CD14-positive monocyte (primary cell): Measurements from ENCODE around the gene SPATA25. TPM values are rescaled to one million over a fixed set of nuclear protein-coding genes. Genes with fewer than 3 reads are reported as not detected.

Source experiments
- DNase-seq, 3 donors: peaks; one replicate each; pipeline ENCODE4 v3.0.0-alpha.2; 2011 to 2022
- H2AFZ ChIP-seq: 2 replicates; pipeline ENCODE4 v1.6.0; 2012; ENCODE audit warnings: mild to moderate bottlenecking, low read depth, low read length, inconsistent platforms; ENCODE audit not compliant: insufficient read depth, poor library complexity, severe bottlenecking
- H3K27ac ChIP-seq, 2 donors: 1 replicate in 1 of 2; 2 replicates in 1 of 2; pipeline ENCODE4 v1.5.1; 2012 to 2013; ENCODE audit warnings: low read length in 2 of 2, control low read depth in 1 of 2, inconsistent platforms in 1 of 2, low read depth in 1 of 2, mild to moderate bottlenecking in 1 of 2
- H3K27me3 ChIP-seq, 2 donors: one replicate each; pipeline versions ENCODE4 v1.6.0 to v1.6.1; 2011 to 2013; ENCODE audit warnings: low read length in 2 of 2; ENCODE audit not compliant: control insufficient read depth in 2 of 2, insufficient read depth in 2 of 2
- H3K36me3 ChIP-seq, 2 donors: replicated peaks in 1 of 2; 1 replicate in 1 of 2; 2 replicates in 1 of 2; pipeline versions ENCODE4 v1.5.1 to v1.6.1; 2012 to 2013; ENCODE audit warnings: low read length in 2 of 2, control low read depth in 1 of 2, inconsistent platforms in 1 of 2, mild to moderate bottlenecking in 1 of 2; ENCODE audit not compliant: insufficient read depth in 2 of 2, control insufficient read depth in 1 of 2
- H3K4me1 ChIP-seq, 2 donors: 1 replicate in 1 of 2; 2 replicates in 1 of 2; pipeline versions ENCODE4 v1.5.1 to v1.6.1; 2012 to 2013; ENCODE audit warnings: low read length in 2 of 2, control low read depth in 1 of 2, inconsistent platforms in 1 of 2, mild to moderate bottlenecking in 1 of 2, moderate library complexity in 1 of 2; ENCODE audit not compliant: insufficient read depth in 2 of 2, control insufficient read depth in 1 of 2
- H3K4me2 ChIP-seq: replicated peaks from 2 replicates; pipeline ENCODE3; 2012; ENCODE audit warnings: low read length, moderate library complexity, mild to moderate bottlenecking; ENCODE audit not compliant: poor library complexity, severe bottlenecking; ENCODE audit errors: extremely low read depth
- H3K4me3 ChIP-seq, 3 experiments: fragments of 200-600 bp in 1 of 3; sonication (generic) in 1 of 3; replicated peaks in 1 of 3; 1 replicate in 2 of 3; 2 replicates in 1 of 3; pipeline ENCODE4 v1.5.1; 2011 to 2013; ENCODE audit warnings: low read length in 3 of 3, mild to moderate bottlenecking in 3 of 3, control low read depth in 2 of 3, low read depth in 2 of 3, inconsistent platforms in 1 of 3, moderate library complexity in 1 of 3
- H3K79me2 ChIP-seq: 2 replicates; pipeline ENCODE4 v1.6.0; 2012; ENCODE audit warnings: mild to moderate bottlenecking, control low read depth, inconsistent platforms, low read length, moderate library complexity; ENCODE audit not compliant: insufficient read depth
- H3K9ac ChIP-seq: 2 replicates; pipeline ENCODE4 v1.6.0; 2017; ENCODE audit warnings: low read length, mild to moderate bottlenecking; ENCODE audit not compliant: insufficient read depth, poor library complexity, severe bottlenecking
- H3K9me3 ChIP-seq, 2 donors: replicated peaks in 1 of 2; 1 replicate in 1 of 2; 2 replicates in 1 of 2; pipeline versions ENCODE4 v1.5.1 to v1.6.1; 2012 to 2013; ENCODE audit warnings: low read length in 2 of 2, control low read depth in 1 of 2; ENCODE audit not compliant: control insufficient read depth in 1 of 2, insufficient read depth in 1 of 2
- H4K20me1 ChIP-seq: 2 replicates; pipeline ENCODE4 v1.6.0; 2012; ENCODE audit warnings: mild to moderate bottlenecking, low read length, control low read depth, moderate library complexity; ENCODE audit not compliant: insufficient read depth
- H3K27ac Mint-ChIP-seq, 7 donors: one replicate each; pipeline ENCODE4 v1.8.0; 2020; ENCODE audit warnings: mild to moderate bottlenecking in 7 of 7, mixed read lengths in 7 of 7, moderate library complexity in 6 of 7, inconsistent platforms in 2 of 7
- H3K27me3 Mint-ChIP-seq, 3 donors: one replicate each; pipeline ENCODE4 v1.8.0; 2021 to 2022; ENCODE audit warnings: low read depth in 3 of 3, mild to moderate bottlenecking in 3 of 3, mixed read lengths in 3 of 3, moderate library complexity in 3 of 3, inconsistent platforms in 1 of 3
- H3K36me3 Mint-ChIP-seq, 2 donors: one replicate each; pipeline ENCODE4 v1.8.0; 2020; ENCODE audit warnings: mixed read lengths in 2 of 2, inconsistent platforms in 1 of 2, mild to moderate bottlenecking in 1 of 2
- H3K4me1 Mint-ChIP-seq: one replicate; pipeline ENCODE4 v1.8.0; 2020; ENCODE audit warnings: mild to moderate bottlenecking, mixed read lengths
- H3K4me3 Mint-ChIP-seq, 2 donors: one replicate each; pipeline ENCODE4 v1.8.0; 2020; ENCODE audit warnings: mild to moderate bottlenecking in 2 of 2, mixed read lengths in 2 of 2, moderate library complexity in 1 of 2
- H3K9me3 Mint-ChIP-seq, 7 donors: one replicate each; pipeline ENCODE4 v1.8.0; 2020 to 2022; ENCODE audit warnings: mixed read lengths in 7 of 7, mild to moderate bottlenecking in 6 of 7, moderate library complexity in 6 of 7, inconsistent platforms in 2 of 7
- WGBS: methylation state at CpG from one replicate; pipeline ENCODE4 v1.1.5; 2013; ENCODE audit warnings: missing lambda C conversion rate; ENCODE audit not compliant: insufficient coverage; 5-methylcytosine and 5-hydroxymethylcytosine counted together
- intact Hi-C, 2 donors: fragments of 100-400 bp; cut with micrococcal nuclease; formaldehyde crosslinking; loops; one replicate each; pipeline versions ENCODE4 v1.15.0 to v1.15.1; 2023
- polyA plus RNA-seq, 3 donors: library from polyadenylated mRNA; depleted of rRNA in 1 of 3; unstranded in 2 of 3; stranded (reverse) in 1 of 3; fragments of 300-500 nt in 2 of 3; fragments of >200 nt in 1 of 3; fragmentation: Illumina TruSeq in 2 of 3; gene quantifications; 1 replicate in 2 of 3; 2 replicates in 1 of 3; pipeline ENCODE4 v1.2.3, GENCODE V29; 2012 to 2021
- TF ChIP-seq, protein P1 (sequence below): fragments of 200-600 bp; IDR thresholded peaks from one replicate; pipeline ENCODE4 v1.8.0; 2022; ENCODE audit warnings: antibody characterized with exemption, mild to moderate bottlenecking

The SPATA25 gene
- polyA plus RNA-seq, 3 donors = 0.76 TPM; not detected in 2

GRCh38 chr20:45890077-45890984 lies 2.9 kb upstream of the SPATA25 start:
- Histone ChIP-seq H3K4me3 (peak overlapping the region; percentile 62 to 95 (median 72)), H3K27ac (peak overlapping the region; percentile 59 to 87), H2AFZ (peak overlapping the region; percentile 92), H3K27me3 (no peaks in the 10 kb centered on the region), H3K36me3 (peaks cover 27 to 41% of the 10 kb centered on the region in 2 donors), H4K20me1 (peaks cover 28% of the 10 kb centered on the region), H3K4me1 (peaks cover 37 to 49% of the 10 kb centered on the region in 2 donors), H3K79me2 (peaks cover 46% of the 10 kb centered on the region), H3K9ac (peak overlapping the region; percentile 78), H3K9me3 (no peaks in the 10 kb centered on the region), H3K4me2 (peak overlapping the region; percentile 99)
- Mint-ChIP-seq H3K4me3 (peak overlapping the region; percentile 91 to 93), H3K36me3 (peaks cover 34 to 44% of the 10 kb centered on the region in 2 donors), H3K4me1 (peaks cover 35% of the 10 kb centered on the region), H3K9me3 (peaks cover 0 to 2% (median 0%) of the 10 kb centered on the region in 7 donors), H3K27ac (peak overlapping the region in 6 of 7 donors; percentile 46 to 96 (median 87)), H3K27me3 (no peaks in the 10 kb centered on the region)
- intact Hi-C loops = loop anchor here (2.0 to 5.0 kb wide), 2 partner anchors 33 to 44 kb away; partner anchors contain the start of genes ACOT8 (in 1 of the 2), PCIF1 (in 1 of the 2) and ZSWIM3 (in 1 of the 2)
- peak; percentile 69 to 82 (median 79) for DNase-seq
- TF ChIP-seq, protein P1, sequence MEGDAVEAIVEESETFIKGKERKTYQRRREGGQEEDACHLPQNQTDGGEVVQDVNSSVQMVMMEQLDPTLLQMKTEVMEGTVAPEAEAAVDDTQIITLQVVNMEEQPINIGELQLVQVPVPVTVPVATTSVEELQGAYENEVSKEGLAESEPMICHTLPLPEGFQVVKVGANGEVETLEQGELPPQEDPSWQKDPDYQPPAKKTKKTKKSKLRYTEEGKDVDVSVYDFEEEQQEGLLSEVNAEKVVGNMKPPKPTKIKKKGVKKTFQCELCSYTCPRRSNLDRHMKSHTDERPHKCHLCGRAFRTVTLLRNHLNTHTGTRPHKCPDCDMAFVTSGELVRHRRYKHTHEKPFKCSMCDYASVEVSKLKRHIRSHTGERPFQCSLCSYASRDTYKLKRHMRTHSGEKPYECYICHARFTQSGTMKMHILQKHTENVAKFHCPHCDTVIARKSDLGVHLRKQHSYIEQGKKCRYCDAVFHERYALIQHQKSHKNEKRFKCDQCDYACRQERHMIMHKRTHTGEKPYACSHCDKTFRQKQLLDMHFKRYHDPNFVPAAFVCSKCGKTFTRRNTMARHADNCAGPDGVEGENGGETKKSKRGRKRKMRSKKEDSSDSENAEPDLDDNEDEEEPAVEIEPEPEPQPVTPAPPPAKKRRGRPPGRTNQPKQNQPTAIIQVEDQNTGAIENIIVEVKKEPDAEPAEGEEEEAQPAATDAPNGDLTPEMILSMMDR = peak; percentile 75
- under 1% methylated on average over 79 of the region's 79 CpGs for WGBS

GRCh38 chr20:45888681-45889080 lies 1.3 kb upstream of the SPATA25 start:
- H3K9me3 ChIP-seq = no peaks in the 10 kb centered on the region
- intact Hi-C loops = loop anchor here in 1 of 2 donors (5.0 kb wide), 1 partner anchor 44 kb away; the partner anchor contains the start of gene PCIF1
- H4K20me1 ChIP-seq = peaks cover 20% of the 10 kb centered on the region
- no peak overlapping the region for H3K27ac ChIP-seq
- no peak overlapping the region for H3K9ac ChIP-seq
- H3K4me1 Mint-ChIP-seq = peaks cover 42% of the 10 kb centered on the region
- peaks cover 0 to 2% (median 0%) of the 10 kb centered on the region in 7 donors for H3K9me3 Mint-ChIP-seq
- peaks cover 23 to 32% of the 10 kb centered on the region in 2 donors for H3K36me3 Mint-ChIP-seq
- no peak for DNase-seq
- H3K4me3 Mint-ChIP-seq = no peak overlapping the region
- H3K27me3 ChIP-seq = no peaks in the 10 kb centered on the region
- TF ChIP-seq, protein P1 = no peak
- H3K79me2 ChIP-seq = peaks cover 46% of the 10 kb centered on the region
- 67% methylated on average over 3 of the region's 3 CpGs for WGBS
- H3K36me3 ChIP-seq = peaks cover 14 to 29% of the 10 kb centered on the region in 2 donors
- H3K4me3 ChIP-seq = no peak overlapping the region
- H3K4me2 ChIP-seq = no peak overlapping the region
- peaks cover 52 to 60% of the 10 kb centered on the region in 2 donors for H3K4me1 ChIP-seq
- no peak overlapping the region for H2AFZ ChIP-seq
- peak overlapping the region in 1 of 7 donors; percentile 24 for H3K27ac Mint-ChIP-seq
- H3K27me3 Mint-ChIP-seq = no peaks in the 10 kb centered on the region
